ENCODE results near the gene ZC3HAV1.

DNA sequence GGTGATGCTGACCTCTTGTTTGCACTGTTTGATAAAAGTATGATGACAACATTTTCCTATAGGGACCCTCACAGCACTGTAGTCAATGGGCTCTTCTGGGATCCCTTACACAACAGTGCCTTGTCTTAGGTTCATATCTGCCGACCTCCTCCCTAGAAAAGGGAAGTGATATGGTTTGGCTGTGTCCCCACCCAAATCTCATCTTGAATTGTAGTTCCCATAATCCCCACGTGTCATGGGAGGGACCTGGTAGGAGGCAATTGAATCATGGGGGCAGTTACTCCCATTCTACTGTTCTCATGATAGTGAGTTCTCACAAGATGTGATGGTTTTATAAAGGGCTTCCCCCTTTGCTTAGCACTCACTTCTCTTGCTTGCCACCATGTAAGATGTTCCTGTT, 23.1 kb downstream of the ZC3HAV1 start:
- TF ChIP-seq, protein P1, sequence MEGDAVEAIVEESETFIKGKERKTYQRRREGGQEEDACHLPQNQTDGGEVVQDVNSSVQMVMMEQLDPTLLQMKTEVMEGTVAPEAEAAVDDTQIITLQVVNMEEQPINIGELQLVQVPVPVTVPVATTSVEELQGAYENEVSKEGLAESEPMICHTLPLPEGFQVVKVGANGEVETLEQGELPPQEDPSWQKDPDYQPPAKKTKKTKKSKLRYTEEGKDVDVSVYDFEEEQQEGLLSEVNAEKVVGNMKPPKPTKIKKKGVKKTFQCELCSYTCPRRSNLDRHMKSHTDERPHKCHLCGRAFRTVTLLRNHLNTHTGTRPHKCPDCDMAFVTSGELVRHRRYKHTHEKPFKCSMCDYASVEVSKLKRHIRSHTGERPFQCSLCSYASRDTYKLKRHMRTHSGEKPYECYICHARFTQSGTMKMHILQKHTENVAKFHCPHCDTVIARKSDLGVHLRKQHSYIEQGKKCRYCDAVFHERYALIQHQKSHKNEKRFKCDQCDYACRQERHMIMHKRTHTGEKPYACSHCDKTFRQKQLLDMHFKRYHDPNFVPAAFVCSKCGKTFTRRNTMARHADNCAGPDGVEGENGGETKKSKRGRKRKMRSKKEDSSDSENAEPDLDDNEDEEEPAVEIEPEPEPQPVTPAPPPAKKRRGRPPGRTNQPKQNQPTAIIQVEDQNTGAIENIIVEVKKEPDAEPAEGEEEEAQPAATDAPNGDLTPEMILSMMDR (conservative IDR thresholded peaks at IDR 0.05): no peak
- no peak for TF ChIP-seq ZFX (IDR thresholded peaks at IDR 0.05)
